ENCODE results near the gene WASHC3. TPM values are rescaled to one million over a fixed set of nuclear protein-coding genes. Genes with fewer than 3 reads are reported as not detected.

The WASHC3 gene
- total and polyA plus RNA-seq, 9 donors: 24.8 to 72.8 (median 35.6) TPM

GRCh38 chr12:102069707-102070106 lies 7.9 kb upstream of the WASHC3 start:
- no peak overlapping the region for H3K4me3 ChIP-seq
- 47 to 58% (median 54%) methylated on average over 3 of the region's 3 CpGs for WGBS, 3 donors
- intact Hi-C loops (cut with DNase I): no loop called here
- no peaks in the 10 kb centered on the region for H3K27me3 ChIP-seq
- H3K36me3 ChIP-seq: no peaks in the 10 kb centered on the region
- no peaks in the 10 kb centered on the region for H3K9me3 ChIP-seq
- no peak for DNase-seq
- no peaks in the 10 kb centered on the region for H3K4me1 ChIP-seq (ENCODE audit: insufficient read depth)
- TF ChIP-seq, protein P1, sequence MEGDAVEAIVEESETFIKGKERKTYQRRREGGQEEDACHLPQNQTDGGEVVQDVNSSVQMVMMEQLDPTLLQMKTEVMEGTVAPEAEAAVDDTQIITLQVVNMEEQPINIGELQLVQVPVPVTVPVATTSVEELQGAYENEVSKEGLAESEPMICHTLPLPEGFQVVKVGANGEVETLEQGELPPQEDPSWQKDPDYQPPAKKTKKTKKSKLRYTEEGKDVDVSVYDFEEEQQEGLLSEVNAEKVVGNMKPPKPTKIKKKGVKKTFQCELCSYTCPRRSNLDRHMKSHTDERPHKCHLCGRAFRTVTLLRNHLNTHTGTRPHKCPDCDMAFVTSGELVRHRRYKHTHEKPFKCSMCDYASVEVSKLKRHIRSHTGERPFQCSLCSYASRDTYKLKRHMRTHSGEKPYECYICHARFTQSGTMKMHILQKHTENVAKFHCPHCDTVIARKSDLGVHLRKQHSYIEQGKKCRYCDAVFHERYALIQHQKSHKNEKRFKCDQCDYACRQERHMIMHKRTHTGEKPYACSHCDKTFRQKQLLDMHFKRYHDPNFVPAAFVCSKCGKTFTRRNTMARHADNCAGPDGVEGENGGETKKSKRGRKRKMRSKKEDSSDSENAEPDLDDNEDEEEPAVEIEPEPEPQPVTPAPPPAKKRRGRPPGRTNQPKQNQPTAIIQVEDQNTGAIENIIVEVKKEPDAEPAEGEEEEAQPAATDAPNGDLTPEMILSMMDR (IDR thresholded peaks at IDR 0.05): no peak
- TF ChIP-seq EP300 (IDR thresholded peaks at IDR 0.05) (no peak), POLR2A (IDR thresholded peaks at IDR 0.05) (no peak)
- H3K27ac ChIP-seq: no peak overlapping the region

DNA sequence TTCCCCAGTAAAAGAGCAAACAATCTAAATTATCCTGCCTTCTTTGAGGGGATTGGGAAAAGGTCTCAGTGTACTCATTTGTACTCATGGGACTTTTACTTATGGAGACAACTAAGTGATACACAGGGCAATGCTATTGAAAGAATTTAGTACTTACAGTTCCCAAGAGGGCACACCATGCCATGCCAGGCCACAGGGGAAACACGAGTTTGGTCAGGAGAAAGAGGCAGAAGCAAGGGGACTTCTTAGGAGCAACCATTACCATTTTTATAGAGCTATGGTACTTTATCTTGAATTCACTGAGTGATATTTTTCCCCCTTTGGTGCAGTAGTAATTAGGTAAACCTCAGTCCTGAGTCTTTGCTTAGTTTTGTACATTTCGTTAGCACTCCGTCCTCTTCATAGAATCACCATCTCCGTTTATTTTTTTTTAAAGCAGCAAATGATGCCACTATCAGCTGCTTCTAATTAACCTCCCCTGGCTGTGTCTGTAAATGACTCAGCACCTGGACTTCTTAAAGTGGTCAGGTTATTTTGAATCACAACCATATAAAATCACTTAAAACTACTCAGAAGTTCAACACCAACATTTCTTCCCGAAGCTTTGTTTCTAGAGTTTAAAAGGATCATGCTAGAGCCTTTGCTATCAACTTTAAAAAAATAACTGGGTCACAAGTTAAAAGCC lies 5.9 kb upstream of the WASHC3 start:
- intact Hi-C loops (cut with DNase I): no loop called here
- H3K9me3 ChIP-seq: no peaks in the 10 kb centered on the region
- DNase-seq: no peak
- H3K27ac ChIP-seq: no peak overlapping the region
- WGBS, 3 donors: 34 to 46% (median 41%) methylated on average over 5 of the region's 5 CpGs
- no peaks in the 10 kb centered on the region for H3K4me1 ChIP-seq (ENCODE audit: insufficient read depth)
- no peaks in the 10 kb centered on the region for H3K27me3 ChIP-seq
- no peaks in the 10 kb centered on the region for H3K36me3 ChIP-seq
- TF ChIP-seq POLR2A (IDR thresholded peaks at IDR 0.05) (no peak), EP300 (IDR thresholded peaks at IDR 0.05) (no peak)
- TF ChIP-seq, protein P1 (IDR thresholded peaks at IDR 0.05): no peak
- H3K4me3 ChIP-seq: no peak overlapping the region

GRCh38 chr12:102064476-102064875 lies 2.7 kb upstream of the WASHC3 start:
- Histone ChIP-seq H3K36me3 (no peaks in the 10 kb centered on the region), H3K9me3 (no peaks in the 10 kb centered on the region), H3K4me1 (ENCODE audit: insufficient read depth) (no peaks in the 10 kb centered on the region), H3K27me3 (no peaks in the 10 kb centered on the region), H3K27ac (no peak overlapping the region), H3K4me3 (no peak overlapping the region)
- TF ChIP-seq POLR2A (IDR thresholded peaks at IDR 0.05): no peak
- TF ChIP-seq, protein P1 (IDR thresholded peaks at IDR 0.05): no peak
- intact Hi-C loops (cut with DNase I): no loop called here
- WGBS, 3 donors: 22 to 40% (median 29%) methylated on average over 1 of the region's 1 CpG
- DNase-seq: no peak

- intact Hi-C loops (cut with DNase I): no loop called here
- Histone ChIP-seq H3K36me3 (no peaks in the 10 kb centered on the region), H3K27me3 (no peaks in the 10 kb centered on the region), H3K27ac (no peak overlapping the region), H3K9me3 (no peaks in the 10 kb centered on the region), H3K4me1 (ENCODE audit: insufficient read depth) (no peaks in the 10 kb centered on the region), H3K4me3 (no peak overlapping the region)
- WGBS, 3 donors: 96 to 100% (median 98%) methylated on average over 3 of the region's 3 CpGs
- no peak for TF ChIP-seq POLR2A (IDR thresholded peaks at IDR 0.05)
- TF ChIP-seq, protein P1 (IDR thresholded peaks at IDR 0.05): no peak
- TF ChIP-seq EP300 (IDR thresholded peaks at IDR 0.05): no peak
- DNase-seq: no peak
These were observed 1.3 kb upstream of the WASHC3 start for GRCh38 chr12:102063069-102063468.
